HG03342 (cell line): Measurements from ENCODE around the gene POLD4.
A peak's percentile ranks its signal among the peaks of the same experiment; 100 is the strongest.
"Not testable (repeated sequence)": the region's sequence is repeated elsewhere in the genome, so short reads cannot be mapped to it uniquely, and the experiment has no call there.

ENCODE experiments used
- ATAC-seq: cut with Tn5 transposase; IDR thresholded peaks from one replicate; pipeline ENCODE4 v1.9.1; 2021; ENCODE audit warnings: mild to moderate bottlenecking, moderate library complexity; ENCODE audit not compliant: unreplicated experiment

The POLD4 gene

DNA sequence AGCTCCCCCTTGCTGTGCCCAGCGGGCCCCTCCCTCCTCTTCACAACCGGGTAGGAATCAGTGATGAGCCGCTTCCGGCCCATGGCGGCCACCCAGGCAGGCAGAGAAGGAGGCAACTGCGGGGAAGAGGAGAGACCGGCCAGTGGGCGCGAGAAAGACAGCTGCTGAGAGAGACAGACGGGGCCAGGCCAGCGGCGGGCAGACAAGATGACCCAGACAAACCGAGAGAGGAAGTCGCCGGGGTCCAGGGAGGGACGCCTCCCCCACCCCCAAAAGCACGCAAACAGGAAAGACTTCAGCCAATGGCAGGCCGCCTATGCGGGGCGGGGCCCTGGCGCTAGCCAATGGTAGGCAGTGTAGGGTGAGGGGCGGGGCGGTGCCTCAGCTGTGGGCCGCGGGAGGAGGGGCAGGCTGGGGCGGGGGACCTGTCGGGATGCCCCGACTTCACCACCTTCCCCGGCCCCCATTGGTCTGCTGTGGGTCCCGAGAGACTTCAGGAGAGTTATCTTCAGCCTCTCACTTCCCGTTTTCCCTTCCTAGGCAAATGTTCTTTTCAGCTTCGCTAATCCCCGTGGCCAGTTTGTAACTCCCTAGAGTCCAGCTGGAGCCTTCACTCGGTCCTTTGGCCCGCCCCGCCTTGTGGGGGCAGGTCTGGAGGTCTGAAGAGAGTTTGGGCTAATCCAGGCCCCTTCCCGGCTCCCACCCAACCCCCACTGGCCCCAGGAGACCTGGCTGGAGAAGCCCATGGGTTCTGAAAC lies at the start of gene POLD4:
Gene POLD4 (minus strand): TSS at position 230 of the 758 bp plus-strand sequence. CDS start 147 bp downstream, at position 83.
- ATAC-seq, result peak; percentile 75

- ATAC-seq, result not testable (repeated sequence)
Measured at GRCh38 chr11:67403085-67403484, 49.7 kb upstream of the POLD4 start.

GRCh38 chr11:67402192-67402839 lies 49.0 kb upstream of the POLD4 start:
- not testable (repeated sequence) for ATAC-seq

DNA sequence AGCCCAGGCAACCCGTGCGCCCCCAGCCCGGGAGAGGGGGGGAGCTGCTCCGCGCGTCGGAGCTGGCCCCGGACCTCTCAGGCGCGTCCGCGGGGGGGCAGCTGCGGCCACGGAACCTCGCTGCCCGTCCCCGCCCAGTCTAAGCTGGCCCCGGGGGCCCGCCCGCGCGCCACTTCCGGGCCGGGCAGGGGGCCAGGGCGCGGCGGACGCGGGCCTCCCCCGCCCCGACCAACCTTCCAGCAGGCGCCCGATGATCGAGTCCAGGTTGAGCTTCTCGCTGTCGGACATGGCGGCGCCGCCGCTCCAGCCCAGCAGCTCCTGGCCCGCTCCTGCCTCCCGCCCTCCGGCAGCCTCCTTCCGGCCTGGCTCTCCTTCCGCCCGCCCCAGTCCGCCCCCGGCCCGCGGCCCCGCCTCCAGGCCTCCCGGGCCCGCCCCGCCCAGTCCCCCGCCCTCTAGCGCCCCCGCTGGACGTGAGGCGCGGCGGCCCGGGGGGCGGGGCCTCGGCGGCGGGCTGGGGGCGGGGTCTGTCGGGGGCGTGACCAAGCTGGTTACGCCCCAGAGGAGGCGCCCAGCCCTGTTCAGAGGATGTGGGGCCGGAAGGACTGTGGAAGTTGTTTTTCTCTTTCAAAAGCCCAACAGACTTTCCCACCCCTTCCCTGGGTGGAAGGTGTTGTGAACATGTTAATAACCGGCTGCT lies 48.3 kb upstream of the POLD4 start, which contains the start of gene PPP1CA:
Gene PPP1CA (minus strand): TSS at position 364 of the 697 bp plus-strand sequence. CDS start 76 bp downstream, at position 288.
- peak; percentile 57 for ATAC-seq

- ATAC-seq, result peak; percentile 19
Measured at GRCh38 chr11:67400942-67401494, 47.7 kb upstream of the POLD4 start.

- no peak for ATAC-seq
Measured at GRCh38 chr11:67400251-67400941, 47.0 kb upstream of the POLD4 start.

GRCh38 chr11:67398661-67399563 lies 45.6 kb upstream of the POLD4 start:
- no peak for ATAC-seq

GRCh38 chr11:67397986-67398660 lies 44.8 kb upstream of the POLD4 start:
- ATAC-seq, result no peak

- ATAC-seq, result no peak
Measured at GRCh38 chr11:67397536-67397935, 44.2 kb upstream of the POLD4 start.

GRCh38 chr11:67396587-67397389 lies 43.4 kb upstream of the POLD4 start:
- no peak for ATAC-seq

DNA sequence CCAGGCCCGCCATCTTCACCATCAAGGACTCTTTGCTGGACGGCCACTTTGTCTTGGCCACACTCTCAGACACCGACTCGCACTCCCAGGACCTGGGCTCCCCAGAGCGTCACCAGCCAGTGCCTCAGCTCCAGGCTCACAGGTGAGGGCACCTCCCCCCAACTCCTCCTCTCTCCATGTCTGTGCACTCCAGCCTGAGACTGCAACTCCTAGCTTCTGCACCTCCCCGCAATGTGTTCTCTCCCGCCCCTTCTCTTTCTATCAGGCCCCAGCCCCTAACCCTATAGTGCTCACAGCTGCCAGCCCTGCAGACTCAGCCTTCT lies 42.9 kb upstream of the POLD4 start:
- no peak for ATAC-seq

- ATAC-seq, result no peak
Measured at GRCh38 chr11:67395555-67396258, 42.4 kb upstream of the POLD4 start.

GRCh38 chr11:67393990-67394389 lies 40.6 kb upstream of the POLD4 start:
- ATAC-seq, result no peak

DNA sequence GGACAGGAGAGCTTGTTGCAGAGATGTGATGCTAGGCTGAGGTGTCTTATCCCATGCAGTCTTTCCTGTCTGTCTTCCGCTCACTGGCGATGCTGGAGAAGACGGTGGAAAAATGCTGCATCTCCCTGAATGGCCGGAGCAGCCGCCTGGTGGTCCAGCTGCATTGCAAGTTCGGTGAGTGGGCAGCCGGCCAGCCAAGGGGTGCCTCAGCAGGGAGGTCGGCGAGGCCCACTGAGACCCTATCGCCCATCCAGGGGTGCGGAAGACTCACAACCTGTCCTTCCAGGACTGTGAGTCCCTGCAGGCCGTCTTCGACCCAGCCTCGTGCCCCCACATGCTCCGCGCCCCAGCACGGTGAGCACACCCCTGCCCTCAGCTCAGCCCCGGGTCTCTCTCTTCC lies 40.1 kb upstream of the POLD4 start:
- ATAC-seq, result no peak

- ATAC-seq, result no peak
Measured at GRCh38 chr11:67392183-67392715, 38.9 kb upstream of the POLD4 start.

- peak; percentile 69 for ATAC-seq
Measured at GRCh38 chr11:67391304-67392182, 38.2 kb upstream of the POLD4 start, which contains the start of gene RAD9A. Gene RAD9A, plus strand, starts transcription at chr11:67391986. Its CDS starts 59 bp downstream, at chr11:67392045.

DNA sequence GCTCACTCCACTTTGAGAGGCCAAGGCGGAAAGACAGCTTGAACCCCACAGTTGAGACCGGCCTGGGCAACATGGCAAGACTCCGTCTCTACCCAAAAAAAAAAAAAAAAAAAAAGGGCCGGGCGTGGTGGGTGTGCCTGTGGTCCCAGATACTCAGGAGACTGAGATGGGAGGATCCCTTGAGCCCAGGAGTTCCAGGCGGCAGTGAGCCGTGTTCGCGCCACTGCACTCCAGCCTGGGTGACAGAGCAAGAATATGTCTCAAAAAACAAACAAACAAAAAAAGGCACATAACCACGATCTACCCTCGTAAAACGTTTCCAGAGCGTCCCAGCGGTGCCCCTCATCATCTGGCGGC lies 37.6 kb upstream of the POLD4 start:
- ATAC-seq, result no peak
